Colonic mucosa (tissue), 4 donors: Measurements from ENCODE around the gene FCHSD1. TPM values are rescaled to one million over a fixed set of nuclear protein-coding genes. Genes with fewer than 3 reads are reported as not detected.
A peak's percentile ranks its signal among the peaks of the same experiment; 100 is the strongest.

Experiments used
- DNase-seq: peaks from one replicate; pipeline ENCODE4 v3.0.0-alpha.2; 2020
- H3K27ac ChIP-seq: fragments of 200-600 bp; one replicate; pipeline ENCODE4 v1.8.0; 2021
- H3K27me3 ChIP-seq: fragments of 200-600 bp; one replicate; pipeline ENCODE4 v1.8.0; 2021
- H3K36me3 ChIP-seq: fragments of 200-600 bp; one replicate; pipeline ENCODE4 v1.8.0; 2021
- H3K4me1 ChIP-seq: fragments of 200-600 bp; one replicate; pipeline ENCODE4 v1.8.0; 2021; ENCODE audit warnings: mild to moderate bottlenecking
- H3K4me3 ChIP-seq: fragments of 200-600 bp; one replicate; pipeline ENCODE4 v1.8.0; 2021
- H3K9ac ChIP-seq, 2 donors: one replicate each; pipeline ENCODE4 v1.7.0; 2013; ENCODE audit warnings: control low read depth in 2 of 2, low read depth in 2 of 2, low read length in 2 of 2
- H3K9me3 ChIP-seq: fragments of 200-600 bp; one replicate; pipeline ENCODE4 v1.8.0; 2021
- CTCF ChIP-seq: fragments of 200-600 bp; IDR thresholded peaks from one replicate; pipeline ENCODE4 v1.8.0; 2022; ENCODE audit warnings: antibody characterized with exemption, mild to moderate bottlenecking
- intact Hi-C: fragments of 100-400 bp; cut with DNase I; formaldehyde crosslinking; loops from one replicate; pipeline ENCODE4 v1.14.1; 2022
- total RNA-seq, 2 donors: library from RNA; stranded (reverse); fragmentation: NEBNext Ultra II Directional in 1 of 2; extraction: Animal tissue kit (Norgen Biotek cat#: 25700) in 1 of 2; gene quantifications; one replicate each; pipeline ENCODE4 v1.2.1, GENCODE V29; 2021
- donor health status: healthy.
- donor health status: DM: no; HTN: no; CAD: no.
- donor health status: DM: no; HTN: no; CAD: no.

FCHSD1 gene
- total RNA-seq, 2 donors from 2014 or later: 14.1 to 15.4 TPM

GRCh38 chr5:141692919-141693725 lies 41.9 kb upstream of the FCHSD1 start:
- no peak overlapping the region for H3K9ac ChIP-seq
- TF ChIP-seq CTCF: no peak
- H3K36me3 ChIP-seq: no peaks in the 10 kb centered on the region
- intact Hi-C loops: loop anchor here (2.0 kb wide), 1 partner anchor 268 kb away; no protein-coding TSS in a partner anchor
- no peaks in the 10 kb centered on the region for H3K9me3 ChIP-seq
- no peak for DNase-seq
- H3K27ac ChIP-seq: no peak overlapping the region
- no peak overlapping the region for H3K4me3 ChIP-seq
- H3K4me1 ChIP-seq: no peaks in the 10 kb centered on the region
- H3K27me3 ChIP-seq: no peaks in the 10 kb centered on the region

GRCh38 chr5:141692533-141692888 lies 41.3 kb upstream of the FCHSD1 start:
- no peaks in the 10 kb centered on the region for H3K9me3 ChIP-seq
- H3K9ac ChIP-seq: no peak overlapping the region
- H3K27me3 ChIP-seq: no peaks in the 10 kb centered on the region
- no peaks in the 10 kb centered on the region for H3K4me1 ChIP-seq
- peak overlapping the region; percentile 24 for H3K4me3 ChIP-seq
- no peaks in the 10 kb centered on the region for H3K36me3 ChIP-seq
- TF ChIP-seq CTCF: no peak
- H3K27ac ChIP-seq: no peak overlapping the region
- intact Hi-C loops: loop anchor here (2.0 kb wide), 1 partner anchor 268 kb away; no protein-coding TSS in a partner anchor
- no peak for DNase-seq

GRCh38 chr5:141691867-141692532 lies 40.8 kb upstream of the FCHSD1 start:
- no peak overlapping the region for H3K27ac ChIP-seq

GRCh38 chr5:141691286-141691866 lies 40.2 kb upstream of the FCHSD1 start:
- no peaks in the 10 kb centered on the region for H3K36me3 ChIP-seq
- TF ChIP-seq CTCF: no peak
- intact Hi-C loops: no loop called here
- no peaks in the 10 kb centered on the region for H3K27me3 ChIP-seq
- no peak overlapping the region for H3K4me3 ChIP-seq
- no peak overlapping the region for H3K9ac ChIP-seq
- no peaks in the 10 kb centered on the region for H3K4me1 ChIP-seq
- H3K27ac ChIP-seq: no peak overlapping the region
- no peaks in the 10 kb centered on the region for H3K9me3 ChIP-seq
- DNase-seq: no peak

More at GRCh38 chr5:141691867-141692532, 40.8 kb upstream of the FCHSD1 start:
- no peaks in the 10 kb centered on the region for H3K36me3 ChIP-seq
- H3K4me3 ChIP-seq: peak overlapping the region; percentile 24
- H3K9me3 ChIP-seq: no peaks in the 10 kb centered on the region
- no peaks in the 10 kb centered on the region for H3K4me1 ChIP-seq
- no peaks in the 10 kb centered on the region for H3K27me3 ChIP-seq
- TF ChIP-seq CTCF: peak; percentile 99
- no peak overlapping the region for H3K9ac ChIP-seq
- intact Hi-C loops: loop anchor here (2.0 kb wide), 1 partner anchor 269 kb away; no protein-coding TSS in a partner anchor
- DNase-seq: peak; percentile 90

- DNase-seq: no peak
- no peaks in the 10 kb centered on the region for H3K27me3 ChIP-seq
- H3K4me3 ChIP-seq: no peak overlapping the region
- intact Hi-C loops: no loop called here
- H3K27ac ChIP-seq: no peak overlapping the region
- no peak overlapping the region for H3K9ac ChIP-seq
- TF ChIP-seq CTCF: no peak
- no peaks in the 10 kb centered on the region for H3K4me1 ChIP-seq
- H3K36me3 ChIP-seq: no peaks in the 10 kb centered on the region
- H3K9me3 ChIP-seq: no peaks in the 10 kb centered on the region
Observed at GRCh38 chr5:141686648-141687416, 35.6 kb upstream of the FCHSD1 start.
